NCI-H345 treated with DMSO at 0.1 percent for 48 hours (cell line): ENCODE data around the gene TEX19.
A peak's percentile ranks its signal among the peaks of the same experiment; 100 is the strongest.
"Not testable (repeated sequence)": the region's sequence is repeated elsewhere in the genome, so short reads cannot be mapped to it uniquely, and the experiment has no call there.

Source experiments
- DNase-seq: peaks from one replicate; lab custom pipeline; 2025; ENCODE audit not compliant: unreplicated experiment; lab: John Stamatoyannopoulos, UW

TEX19 gene

GRCh38 chr17:82334622-82335394, 24.2 kb upstream of the TEX19 start:
- DNase-seq, result no peak

- no peak for DNase-seq
Observed at GRCh38 chr17:82338858-82339633, 20.0 kb upstream of the TEX19 start.

GRCh38 chr17:82339634-82340580, 19.1 kb upstream of the TEX19 start:
- DNase-seq, result no peak

GRCh38 chr17:82342361-82343079, 16.5 kb upstream of the TEX19 start:
- no peak for DNase-seq

GRCh38 chr17:82343560-82343959, 15.5 kb upstream of the TEX19 start:
- DNase-seq, result no peak

- no peak for DNase-seq
Observed at GRCh38 chr17:82344175-82344907, 14.7 kb upstream of the TEX19 start.

- DNase-seq, result no peak
Observed at GRCh38 chr17:82345151-82345976, 13.7 kb upstream of the TEX19 start.

- DNase-seq, result no peak
Observed at GRCh38 chr17:82346342-82347300, 12.4 kb upstream of the TEX19 start.

GRCh38 chr17:82347994-82348393, 11.1 kb upstream of the TEX19 start:
- not testable (repeated sequence) for DNase-seq

GRCh38 chr17:82348434-82348833, 10.6 kb upstream of the TEX19 start:
- no peak for DNase-seq

GRCh38 chr17:82348866-82349265, 10.2 kb upstream of the TEX19 start:
- DNase-seq, result no peak

GRCh38 chr17:82349287-82349701, 9.8 kb upstream of the TEX19 start:
- no peak for DNase-seq

GRCh38 chr17:82350182-82351030, 8.6 kb upstream of the TEX19 start:
- DNase-seq, result no peak

- no peak for DNase-seq
Observed at GRCh38 chr17:82351254-82351712, 7.8 kb upstream of the TEX19 start.

GRCh38 chr17:82351713-82352488, 7.1 kb upstream of the TEX19 start:
- DNase-seq, result peak; percentile 86

GRCh38 chr17:82353484-82353883, 5.6 kb upstream of the TEX19 start:
- no peak for DNase-seq
